Ovary (tissue), 9 donors: ENCODE data around the gene ARID5B. TPM values are rescaled to one million over a fixed set of nuclear protein-coding genes. Genes with fewer than 3 reads are reported as not detected.

ENCODE experiments used
- DNase-seq, 5 donors: peaks; one replicate each; pipeline ENCODE4 v3.0.0-alpha.2; 2019 to 2020
- H3K27ac ChIP-seq, 2 donors: fragments of 200-600 bp; one replicate each; pipeline versions ENCODE4 v1.5.1 to v1.8.0; 2019 to 2022
- H3K27me3 ChIP-seq: fragments of 200-600 bp; one replicate; pipeline ENCODE4 v1.8.0; 2022
- H3K36me3 ChIP-seq: fragments of 200-600 bp; sonication (generic); one replicate; pipeline ENCODE4 v1.5.1; 2019
- H3K4me1 ChIP-seq: one replicate; pipeline ENCODE4 v1.8.1; 2013; ENCODE audit warnings: mild to moderate bottlenecking, moderate library complexity; ENCODE audit not compliant: insufficient read depth
- H3K4me3 ChIP-seq: fragments of 200-600 bp; sonication (generic); one replicate; pipeline ENCODE4 v1.5.1; 2017
- H3K9me3 ChIP-seq, 2 donors: fragments of 200-600 bp in 1 of 2; sonication (generic) in 1 of 2; one replicate each; pipeline versions ENCODE4 v1.5.1 to v1.8.1; 2013 to 2019; ENCODE audit warnings: mild to moderate bottlenecking in 1 of 2, moderate library complexity in 1 of 2
- EP300 ChIP-seq: sonication (generic); formaldehyde crosslinking; IDR thresholded peaks from one replicate; pipeline ENCODE4 v1.6.1; 2017; ENCODE audit warnings: antibody characterized with exemption
- POLR2A ChIP-seq: fragments of 450-650 bp; IDR thresholded peaks from one replicate; pipeline ENCODE4 v1.6.1; 2017; ENCODE audit warnings: antibody characterized with exemption, mild to moderate bottlenecking, moderate library complexity
- WGBS, 3 donors: extraction: QIAGEN DNeasy Blood & Tissue Kit in 1 of 3; methylation state at CpG; one replicate each; pipeline versions ENCODE4 v1.1.5 to v1.1.7; 2013 to 2017; 5-methylcytosine and 5-hydroxymethylcytosine counted together
- intact Hi-C, 4 donors: fragments of 100-400 bp; cut with DNase I; formaldehyde crosslinking; loops; one replicate each; pipeline versions ENCODE4 v1.11.0 to v1.15.1; 2022 to 2023
- polyA plus RNA-seq, 2 donors: library from polyadenylated mRNA; stranded (reverse); fragments of 200-250 nt in 1 of 2; fragments of 350-450 nt in 1 of 2; fragmentation: Illumina TruSeq in 1 of 2; extraction: RNeasy Lipid Tissue Mini Kit (QIAGEN cat#74804) in 1 of 2; gene quantifications; one replicate each; pipeline ENCODE4 v1.2.3, GENCODE V29; 2013 to 2014
- total RNA-seq, 7 donors: library from RNA; depleted of rRNA in 2 of 7; stranded (reverse); fragments of >200 nt in 2 of 7; fragmentation: NEBNext Ultra II Directional in 3 of 7; extraction: Animal tissue kit (Norgen Biotek cat#: 25700) in 3 of 7; gene quantifications; one replicate each; pipeline versions ENCODE4 v1.1.0 to v1.2.4, GENCODE V29; 2016 to 2023
- TF ChIP-seq, protein P1 (sequence below), 3 donors: fragments of 450-650 bp in 2 of 3; fragments of 200-600 bp in 1 of 3; IDR thresholded peaks; one replicate each; pipeline versions ENCODE4 v1.5.1 to v1.8.0; 2016 to 2022; ENCODE audit warnings: antibody characterized with exemption in 3 of 3, mild to moderate bottlenecking in 1 of 3
- donor health status: DM: no; HTN: no; CAD: no; lungs with moderate emphysema.
- donor health status: DM: no; HTN: no; CAD: no.
- donor health status: Bipolar disorder and iron deficiency.
- donor health status: DM: yes; HTN: yes; CAD: no.
- donor health status: DM: no; HTN: no; CAD: no.
- donor health status: DM: yes; HTN: yes; CAD: no.

ARID5B gene
- total and polyA plus RNA-seq, 9 donors: 18.3 to 61.8 (median 28.3) TPM

DNA sequence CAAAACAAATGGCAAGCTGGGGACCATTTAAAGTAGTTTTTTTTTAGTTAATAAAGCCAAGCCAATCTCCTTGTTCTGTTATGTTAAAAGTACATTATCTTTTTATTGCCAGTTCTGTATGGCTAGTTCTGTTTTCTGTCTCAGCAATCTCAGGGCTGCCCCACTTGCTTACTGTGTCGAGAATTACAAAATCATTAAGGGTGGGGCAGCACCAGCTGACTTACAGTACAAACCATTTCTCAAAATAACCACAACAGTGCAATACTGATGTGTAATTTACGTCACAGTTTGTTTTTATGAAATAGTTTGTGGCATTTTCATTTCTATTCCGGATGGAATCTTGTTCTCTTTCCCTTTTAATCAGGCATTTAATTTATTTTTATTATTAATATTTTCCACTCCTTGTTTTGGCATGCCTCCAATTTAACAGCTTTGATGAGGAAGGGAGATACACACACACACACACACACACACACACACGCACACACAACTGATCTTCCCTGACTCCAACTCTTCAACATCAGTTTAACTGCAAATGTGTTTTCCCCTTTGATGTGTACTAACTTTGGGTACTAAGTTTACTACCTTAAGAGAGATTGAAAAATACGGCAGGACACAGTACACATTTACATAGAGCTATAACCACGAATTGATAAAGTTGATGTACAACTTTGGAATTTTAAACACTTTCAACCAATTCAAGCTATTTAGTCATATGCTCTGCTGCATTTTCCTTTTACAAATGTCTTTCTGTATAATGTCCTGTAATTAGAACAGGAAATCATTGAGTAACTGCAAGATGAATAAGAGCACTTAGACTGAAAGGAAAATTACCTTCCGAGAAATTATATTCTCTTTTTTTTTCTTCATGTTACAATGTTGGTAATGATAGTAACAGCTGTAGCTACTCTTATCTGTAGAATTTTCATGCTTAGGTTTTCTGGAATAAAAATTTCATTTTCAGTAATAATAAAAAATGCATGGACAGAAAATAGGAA is 91.5 kb downstream of the ARID5B start:
- 6 to 10% (median 8%) methylated on average over 7 of the region's 7 CpGs for WGBS, 3 donors
- H3K9me3 ChIP-seq: no peaks in the 10 kb centered on the region
- TF ChIP-seq EP300 (peak; percentile 96), POLR2A (no peak)
- TF ChIP-seq, protein P1, sequence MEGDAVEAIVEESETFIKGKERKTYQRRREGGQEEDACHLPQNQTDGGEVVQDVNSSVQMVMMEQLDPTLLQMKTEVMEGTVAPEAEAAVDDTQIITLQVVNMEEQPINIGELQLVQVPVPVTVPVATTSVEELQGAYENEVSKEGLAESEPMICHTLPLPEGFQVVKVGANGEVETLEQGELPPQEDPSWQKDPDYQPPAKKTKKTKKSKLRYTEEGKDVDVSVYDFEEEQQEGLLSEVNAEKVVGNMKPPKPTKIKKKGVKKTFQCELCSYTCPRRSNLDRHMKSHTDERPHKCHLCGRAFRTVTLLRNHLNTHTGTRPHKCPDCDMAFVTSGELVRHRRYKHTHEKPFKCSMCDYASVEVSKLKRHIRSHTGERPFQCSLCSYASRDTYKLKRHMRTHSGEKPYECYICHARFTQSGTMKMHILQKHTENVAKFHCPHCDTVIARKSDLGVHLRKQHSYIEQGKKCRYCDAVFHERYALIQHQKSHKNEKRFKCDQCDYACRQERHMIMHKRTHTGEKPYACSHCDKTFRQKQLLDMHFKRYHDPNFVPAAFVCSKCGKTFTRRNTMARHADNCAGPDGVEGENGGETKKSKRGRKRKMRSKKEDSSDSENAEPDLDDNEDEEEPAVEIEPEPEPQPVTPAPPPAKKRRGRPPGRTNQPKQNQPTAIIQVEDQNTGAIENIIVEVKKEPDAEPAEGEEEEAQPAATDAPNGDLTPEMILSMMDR (IDR thresholded peaks at IDR 0.05): no peak
- peaks cover 8% of the 10 kb centered on the region for H3K4me1 ChIP-seq
- no peak overlapping the region for H3K4me3 ChIP-seq
- peak in 3 of 5 donors; percentile 25 to 70 (median 37) for DNase-seq
- no peak overlapping the region for H3K27ac ChIP-seq
- H3K36me3 ChIP-seq: no peaks in the 10 kb centered on the region
- intact Hi-C loops: loop anchor here in 1 of 4 donors (10.0 kb wide), 1 partner anchor 88 kb away; the partner anchor contains the start of gene ARID5B
- H3K27me3 ChIP-seq: no peaks in the 10 kb centered on the region

DNA sequence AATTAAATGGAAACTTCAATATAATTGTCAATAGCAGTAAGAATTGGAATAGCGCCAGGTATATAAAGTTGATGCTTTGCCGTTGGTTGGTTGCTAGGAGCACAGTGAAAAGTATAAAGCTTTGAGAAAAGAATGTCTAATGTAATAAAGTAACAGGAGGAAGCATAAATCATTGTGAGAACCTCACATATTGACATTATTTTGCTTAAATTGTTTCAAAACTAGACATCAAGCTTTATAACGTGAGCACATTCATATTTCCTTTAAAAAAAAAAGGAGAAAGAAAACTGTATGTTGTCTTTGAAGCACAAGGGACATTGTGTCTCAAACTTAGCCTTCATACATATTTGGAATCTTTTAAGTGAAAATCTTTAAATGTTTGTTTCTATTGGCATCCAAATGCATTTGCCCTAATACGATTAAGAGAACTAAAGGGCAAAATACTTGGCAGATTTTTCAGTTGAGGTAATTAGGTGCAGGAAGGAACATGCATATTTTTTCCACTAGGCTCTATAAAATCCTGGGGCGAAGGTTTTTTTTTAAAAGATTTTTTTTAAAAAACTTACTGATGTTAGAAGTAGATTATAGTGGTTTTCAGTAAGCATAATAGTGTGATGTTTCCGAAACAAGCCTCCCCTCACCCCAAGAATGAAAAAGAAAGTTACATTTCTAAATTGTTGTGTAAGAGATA is 92.4 kb downstream of the ARID5B start:
- Histone ChIP-seq H3K36me3 (no peaks in the 10 kb centered on the region), H3K27ac (no peak overlapping the region), H3K27me3 (no peaks in the 10 kb centered on the region), H3K9me3 (no peaks in the 10 kb centered on the region), H3K4me1 (peaks cover 7% of the 10 kb centered on the region), H3K4me3 (no peak overlapping the region)
- no peak for TF ChIP-seq EP300
- TF ChIP-seq POLR2A: no peak
- TF ChIP-seq, protein P1 (IDR thresholded peaks at IDR 0.05): no peak
- DNase-seq: no peak
- intact Hi-C loops: loop anchor here in 1 of 4 donors (10.0 kb wide), 1 partner anchor 89 kb away; the partner anchor contains the start of gene ARID5B
- WGBS, 3 donors: 18 to 20% (median 19%) methylated on average over 6 of the region's 6 CpGs

GRCh38 chr10:61994405-61995219 is 93.1 kb downstream of the ARID5B start:
- Histone ChIP-seq H3K36me3 (no peaks in the 10 kb centered on the region), H3K9me3 (no peaks in the 10 kb centered on the region), H3K4me1 (peaks cover 7% of the 10 kb centered on the region), H3K4me3 (no peak overlapping the region), H3K27me3 (no peaks in the 10 kb centered on the region), H3K27ac (no peak overlapping the region)
- WGBS, 3 donors: 65 to 74% (median 70%) methylated on average over 7 of the region's 7 CpGs
- TF ChIP-seq POLR2A (no peak), EP300 (no peak)
- TF ChIP-seq, protein P1 (IDR thresholded peaks at IDR 0.05): no peak
- intact Hi-C loops: loop anchor here in 1 of 4 donors (10.0 kb wide), 1 partner anchor 90 kb away; the partner anchor contains the start of gene ARID5B
- DNase-seq: no peak

- WGBS, 3 donors: 27 to 44% (median 30%) methylated on average over 3 of the region's 3 CpGs
- H3K36me3 ChIP-seq: no peaks in the 10 kb centered on the region
- no peak overlapping the region for H3K4me3 ChIP-seq
- TF ChIP-seq, protein P1 (IDR thresholded peaks at IDR 0.05): no peak
- TF ChIP-seq POLR2A (no peak), EP300 (no peak)
- H3K4me1 ChIP-seq: peaks cover 7% of the 10 kb centered on the region
- no peak overlapping the region for H3K27ac ChIP-seq
- H3K9me3 ChIP-seq: no peaks in the 10 kb centered on the region
- H3K27me3 ChIP-seq: no peaks in the 10 kb centered on the region
- no peak for DNase-seq
- intact Hi-C loops: loop anchor here in 1 of 4 donors (10.0 kb wide), 1 partner anchor 90 kb away; the partner anchor contains the start of gene ARID5B
Measured at GRCh38 chr10:61995220-61995503, 93.7 kb downstream of the ARID5B start.
